ENCODE results near the gene LMNA. TPM values are rescaled to one million over a fixed set of nuclear protein-coding genes. Genes with fewer than 3 reads are reported as not detected.

The LMNA gene
- total RNA-seq, 4 donors from 2014 or later: 371 to 501 (median 419) TPM

GRCh38 chr1:156108057-156108456 is 6.5 kb upstream of the LMNA start:
- no peak for DNase-seq (ENCODE audit: low spot score in 2 of 2)
- Histone ChIP-seq H3K27ac (peak overlapping the region; percentile 58 to 97 (median 96)), H3K9me3 (no peaks in the 10 kb centered on the region), H3K27me3 (no peaks in the 10 kb centered on the region), H3K36me3 (no peaks in the 10 kb centered on the region), H3K4me1 (peaks cover 8 to 83% (median 51%) of the 10 kb centered on the region in 4 donors), H3K4me3 (no peak overlapping the region)
- TF ChIP-seq EP300 (IDR thresholded peaks at IDR 0.05): no peak
- 89 to 96% methylated on average over 3 of the region's 3 CpGs for whole genome bisulfite sequencing, 2 donors

- H3K4me1 ChIP-seq: peaks cover 5 to 83% (median 51%) of the 10 kb centered on the region in 4 donors
- DNase-seq (ENCODE audit: low spot score in 2 of 2): no peak
- no peaks in the 10 kb centered on the region for H3K36me3 ChIP-seq
- H3K9me3 ChIP-seq: no peaks in the 10 kb centered on the region
- H3K27ac ChIP-seq: peak overlapping the region in 3 of 4 donors; percentile 58 to 97 (median 96)
- 77 to 84% methylated on average over 6 of the region's 6 CpGs for WGBS, 2 donors
- no peak overlapping the region for H3K4me3 ChIP-seq
- no peaks in the 10 kb centered on the region for H3K27me3 ChIP-seq
- TF ChIP-seq POLR2A (IDR thresholded peaks at IDR 0.05) (no peak), CTCF (IDR thresholded peaks at IDR 0.05) (no peak), EP300 (IDR thresholded peaks at IDR 0.05) (peak in 1 of 2 donors; percentile 60)
These were observed 5.8 kb upstream of the LMNA start for GRCh38 chr1:156108664-156109241.

- no peak for TF ChIP-seq CTCF (IDR thresholded peaks at IDR 0.05)
- TF ChIP-seq EP300 (IDR thresholded peaks at IDR 0.05): no peak
- TF ChIP-seq POLR2A (IDR thresholded peaks at IDR 0.05): no peak
- H3K4me3 ChIP-seq: no peak overlapping the region
- H3K27ac ChIP-seq: peak overlapping the region in 3 of 4 donors; percentile 14 to 98 (median 97)
- no peak for DNase-seq (ENCODE audit: low spot score in 2 of 2)
- H3K9me3 ChIP-seq: no peaks in the 10 kb centered on the region
- H3K27me3 ChIP-seq: no peaks in the 10 kb centered on the region
- H3K36me3 ChIP-seq: no peaks in the 10 kb centered on the region
- 79 to 91% methylated on average over 2 of the region's 2 CpGs for WGBS, 2 donors
- H3K4me1 ChIP-seq: peaks cover 0 to 74% (median 38%) of the 10 kb centered on the region in 4 donors
These were observed 4.3 kb upstream of the LMNA start for GRCh38 chr1:156110252-156110651.

- Histone ChIP-seq H3K4me1 (peaks cover 0 to 65% (median 30%) of the 10 kb centered on the region in 4 donors), H3K27me3 (no peaks in the 10 kb centered on the region), H3K9me3 (no peaks in the 10 kb centered on the region), H3K4me3 (no peak overlapping the region), H3K36me3 (no peaks in the 10 kb centered on the region), H3K27ac (peak overlapping the region; percentile 92 to 98 (median 96))
- TF ChIP-seq CTCF (IDR thresholded peaks at IDR 0.05) (no peak), POLR2A (IDR thresholded peaks at IDR 0.05) (no peak), EP300 (IDR thresholded peaks at IDR 0.05) (peak in 1 of 2 donors; percentile 16)
- DNase-seq (ENCODE audit: low spot score in 2 of 2): no peak
- WGBS, 2 donors: 63 to 66% methylated on average over 4 of the region's 4 CpGs
These were observed 3.1 kb upstream of the LMNA start for GRCh38 chr1:156111355-156111962.

- peak in 1 of 2 donors; percentile 4 for DNase-seq (ENCODE audit: low spot score in 2 of 2)
- Histone ChIP-seq H3K4me3 (no peak overlapping the region), H3K27me3 (no peaks in the 10 kb centered on the region), H3K36me3 (no peaks in the 10 kb centered on the region), H3K9me3 (no peaks in the 10 kb centered on the region), H3K27ac (peak overlapping the region; percentile 92 to 98 (median 96)), H3K4me1 (peaks cover 0 to 66% (median 27%) of the 10 kb centered on the region in 4 donors)
- WGBS, 2 donors: 48 to 51% methylated on average over 10 of the region's 10 CpGs
- TF ChIP-seq CTCF (IDR thresholded peaks at IDR 0.05) (no peak), EP300 (IDR thresholded peaks at IDR 0.05) (peak; percentile 26 to 93), POLR2A (IDR thresholded peaks at IDR 0.05) (no peak)
These were observed 2.0 kb upstream of the LMNA start for GRCh38 chr1:156112276-156113137.
